Ishikawa (cell line): ENCODE results near the gene NBEAL2.

ENCODE experiments used
- CEBPB ChIP-seq: IDR thresholded peaks from 2 replicates; pipeline ENCODE4 v1.6.1; 2012
- CREB1 ChIP-seq: IDR thresholded peaks from 2 replicates; pipeline ENCODE4 v1.6.1; 2012; ENCODE audit warnings: low read depth
- EGR1 ChIP-seq: IDR thresholded peaks from 2 replicates; pipeline ENCODE4 v1.6.1; 2012
- EP300 ChIP-seq: IDR thresholded peaks from 2 replicates; pipeline ENCODE4 v1.6.1; 2012; ENCODE audit warnings: borderline replicate concordance
- FOXM1 ChIP-seq: IDR thresholded peaks from 2 replicates; pipeline ENCODE4 v1.6.1; 2012; ENCODE audit warnings: low read depth, borderline replicate concordance
- NFIC ChIP-seq: IDR thresholded peaks from 2 replicates; pipeline ENCODE4 v1.6.1; 2012
- RAD21 ChIP-seq: IDR thresholded peaks from 2 replicates; pipeline ENCODE4 v1.6.1; 2012; ENCODE audit warnings: low read depth
- REST ChIP-seq: IDR thresholded peaks from 2 replicates; pipeline ENCODE4 v1.6.1; 2012; ENCODE audit warnings: low read depth, mild to moderate bottlenecking
- TAF1 ChIP-seq: IDR thresholded peaks from 2 replicates; pipeline ENCODE4 v1.6.1; 2012; ENCODE audit warnings: low read depth, mild to moderate bottlenecking
- TCF12 ChIP-seq: IDR thresholded peaks from 2 replicates; pipeline ENCODE4 v1.6.1; 2012; ENCODE audit warnings: low read depth
- TEAD4 ChIP-seq: IDR thresholded peaks from 2 replicates; pipeline ENCODE4 v1.6.1; 2012
- USF1 ChIP-seq: IDR thresholded peaks from 2 replicates; pipeline ENCODE4 v1.6.1; 2012
- YY1 ChIP-seq: IDR thresholded peaks from 2 replicates; pipeline ENCODE4 v1.6.1; 2012; ENCODE audit warnings: low read depth
- ZBTB7A ChIP-seq: IDR thresholded peaks from 2 replicates; pipeline ENCODE4 v1.6.1; 2012; ENCODE audit warnings: low read depth
- TF ChIP-seq, protein P1 (sequence below): IDR thresholded peaks from 2 replicates; pipeline ENCODE4 v1.6.1; 2012

Gene NBEAL2

DNA sequence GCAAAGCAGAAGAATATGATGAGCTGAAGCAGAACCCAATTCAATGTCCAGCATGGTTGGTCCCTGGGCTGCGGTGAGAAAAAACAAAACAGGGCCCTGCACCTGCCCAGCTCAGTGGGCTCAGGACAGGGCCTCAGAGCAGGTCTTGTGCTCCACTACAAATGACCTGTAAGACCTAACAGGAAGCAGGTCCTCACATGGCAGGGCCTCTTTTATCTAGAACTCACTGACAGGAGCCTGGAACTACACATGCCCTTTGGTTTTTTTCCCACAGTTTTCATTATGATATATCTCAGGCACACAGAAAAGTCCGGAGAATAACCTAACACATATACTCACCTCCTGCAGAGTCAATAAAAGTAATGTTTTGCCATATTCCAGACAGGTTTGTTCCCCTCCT lies 41.3 kb upstream of the NBEAL2 start:
- TF ChIP-seq YY1 (no peak), CEBPB (no peak), REST (no peak), EGR1 (no peak), TCF12 (no peak), TEAD4 (no peak), ZBTB7A (no peak), CREB1 (no peak), USF1 (no peak), FOXM1 (no peak), TAF1 (no peak), RAD21 (no peak), NFIC (no peak)
- TF ChIP-seq, protein P1, sequence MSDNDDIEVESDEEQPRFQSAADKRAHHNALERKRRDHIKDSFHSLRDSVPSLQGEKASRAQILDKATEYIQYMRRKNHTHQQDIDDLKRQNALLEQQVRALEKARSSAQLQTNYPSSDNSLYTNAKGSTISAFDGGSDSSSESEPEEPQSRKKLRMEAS, result no peak

DNA sequence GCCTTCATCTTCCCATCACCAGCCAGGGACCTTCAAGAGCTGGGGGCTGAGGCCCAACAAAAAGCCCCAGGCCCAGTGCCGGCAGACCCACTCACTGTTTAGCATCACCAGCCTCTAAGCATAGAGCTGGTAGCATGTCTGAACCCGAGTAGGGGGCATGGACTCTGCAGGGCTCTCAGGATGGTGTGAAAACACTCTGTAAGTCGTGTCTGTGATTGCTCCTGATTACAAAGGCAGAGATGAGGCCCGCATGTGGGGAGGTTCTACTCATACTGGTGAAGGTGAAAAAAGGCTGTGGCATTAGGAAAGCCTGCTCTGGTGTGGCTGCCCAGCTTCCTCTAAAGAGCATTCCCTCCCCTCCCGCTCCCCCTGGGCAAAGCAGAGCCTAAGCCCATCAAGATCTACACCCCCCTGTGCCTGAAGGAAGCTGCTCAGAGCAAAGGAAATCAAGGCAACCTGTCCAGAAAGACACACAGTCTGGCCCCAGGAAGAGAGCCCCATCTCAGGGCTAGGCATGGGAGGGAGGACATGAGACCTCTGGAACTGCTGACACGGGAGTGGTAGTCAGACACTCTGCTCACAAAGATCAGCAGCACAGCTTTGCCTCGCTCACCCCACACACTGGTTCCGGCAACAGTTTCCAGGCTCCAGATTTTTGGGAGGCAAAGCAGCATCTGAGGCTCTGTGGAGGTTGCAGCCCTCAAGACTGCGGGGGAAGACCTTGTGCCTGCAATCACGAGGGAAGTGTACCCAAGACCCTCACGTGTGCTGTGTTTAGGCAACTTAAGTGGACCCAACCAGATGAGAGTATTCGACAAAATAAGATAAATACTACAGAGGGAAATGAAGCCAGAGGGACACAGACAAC lies 39.7 kb upstream of the NBEAL2 start:
- no peak for TF ChIP-seq YY1
- no peak for TF ChIP-seq TCF12
- no peak for TF ChIP-seq CREB1
- no peak for TF ChIP-seq RAD21
- TF ChIP-seq ZBTB7A, result no peak
- TF ChIP-seq USF1, result no peak
- no peak for TF ChIP-seq TEAD4
- no peak for TF ChIP-seq EGR1
- TF ChIP-seq REST, result no peak
- TF ChIP-seq FOXM1, result no peak
- TF ChIP-seq TAF1, result no peak
- TF ChIP-seq CEBPB, result no peak
- TF ChIP-seq, protein P1, result no peak
- no peak for TF ChIP-seq NFIC

DNA sequence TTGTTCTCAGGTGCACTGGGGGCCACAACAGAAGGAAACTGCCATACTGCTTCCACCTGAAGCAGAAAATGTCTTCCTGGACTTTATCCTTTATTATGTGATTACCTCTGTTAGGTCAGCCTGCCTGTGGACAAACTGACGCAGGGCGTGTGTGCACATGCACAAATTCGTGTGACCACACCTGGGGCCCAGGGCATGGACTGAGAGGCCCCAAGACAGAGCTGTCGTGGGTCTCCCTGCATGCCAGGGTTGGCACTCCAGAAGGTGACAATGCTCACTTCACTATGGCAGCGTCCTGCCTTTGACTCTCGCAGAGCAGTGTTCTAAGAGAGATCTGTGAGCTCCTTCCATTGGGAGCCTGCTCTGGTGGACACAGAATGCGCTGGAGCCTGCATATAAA lies 37.4 kb upstream of the NBEAL2 start:
- TF ChIP-seq CREB1 (no peak), TEAD4 (no peak), REST (no peak), USF1 (no peak), RAD21 (no peak), EP300 (no peak), CEBPB (no peak), TAF1 (no peak), NFIC (no peak)
